ENCODE data around the gene PCSK9.
A peak's percentile ranks its signal among the peaks of the same experiment; 100 is the strongest.

Gene PCSK9
- total RNA-seq: 0 to 0.86 (median 0.09) reads per million in 18 experiments

DNA sequence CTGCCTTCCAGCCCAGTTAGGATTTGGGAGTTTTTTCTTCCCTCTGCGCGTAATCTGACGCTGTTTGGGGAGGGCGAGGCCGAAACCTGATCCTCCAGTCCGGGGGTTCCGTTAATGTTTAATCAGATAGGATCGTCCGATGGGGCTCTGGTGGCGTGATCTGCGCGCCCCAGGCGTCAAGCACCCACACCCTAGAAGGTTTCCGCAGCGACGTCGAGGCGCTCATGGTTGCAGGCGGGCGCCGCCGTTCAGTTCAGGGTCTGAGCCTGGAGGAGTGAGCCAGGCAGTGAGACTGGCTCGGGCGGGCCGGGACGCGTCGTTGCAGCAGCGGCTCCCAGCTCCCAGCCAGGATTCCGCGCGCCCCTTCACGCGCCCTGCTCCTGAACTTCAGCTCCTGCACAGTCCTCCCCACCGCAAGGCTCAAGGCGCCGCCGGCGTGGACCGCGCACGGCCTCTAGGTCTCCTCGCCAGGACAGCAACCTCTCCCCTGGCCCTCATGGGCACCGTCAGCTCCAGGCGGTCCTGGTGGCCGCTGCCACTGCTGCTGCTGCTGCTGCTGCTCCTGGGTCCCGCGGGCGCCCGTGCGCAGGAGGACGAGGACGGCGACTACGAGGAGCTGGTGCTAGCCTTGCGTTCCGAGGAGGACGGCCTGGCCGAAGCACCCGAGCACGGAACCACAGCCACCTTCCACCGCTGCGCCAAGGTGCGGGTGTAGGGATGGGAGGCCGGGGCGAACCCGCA lies at the start of gene PCSK9:
Gene PCSK9 (plus strand): TSS at position 207 of the 741 bp plus-strand sequence. CDS start 290 bp downstream, at position 497.
- DNase-seq: no peak

DNA sequence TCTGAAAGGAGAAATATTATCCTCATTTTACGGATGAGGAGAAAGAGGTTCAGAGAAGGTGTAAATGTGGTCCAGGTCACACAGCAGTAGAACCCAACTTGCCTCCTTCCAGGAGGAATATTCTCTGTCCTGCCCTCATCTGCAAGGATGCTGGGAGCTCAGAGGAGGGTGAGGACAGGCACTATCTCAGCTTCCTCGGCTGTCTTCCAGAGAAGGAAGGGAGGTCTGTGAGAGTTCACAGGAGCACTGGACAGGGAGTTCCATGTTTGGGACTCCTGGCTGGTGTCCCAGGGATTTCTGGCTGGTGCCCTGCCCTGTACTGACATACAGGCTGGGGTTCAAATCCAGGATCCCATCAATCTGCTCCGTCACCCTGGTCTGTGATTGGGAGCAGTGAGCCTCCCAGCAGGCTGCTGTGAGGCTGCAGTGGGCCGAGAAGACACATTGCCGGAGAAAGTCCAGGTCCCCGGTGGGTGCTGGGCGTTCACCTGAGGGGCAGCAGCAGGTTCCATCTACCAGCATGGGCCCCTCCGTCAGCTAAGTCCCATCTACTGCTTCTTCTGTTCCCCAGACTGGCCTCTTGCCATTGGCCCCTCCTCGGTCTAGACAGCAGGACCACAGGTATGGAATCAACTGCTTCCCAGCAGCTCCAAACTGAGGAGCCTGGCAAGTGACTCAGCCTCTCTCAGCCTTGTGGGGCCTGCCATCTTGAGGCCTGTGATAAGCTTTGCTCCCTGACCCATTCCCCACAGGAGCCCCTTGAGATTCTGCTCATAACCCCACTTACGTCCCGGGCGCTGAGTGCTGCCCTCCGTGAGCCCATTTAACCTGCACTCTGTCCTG lies 49.2 kb upstream of the PCSK9 start:
- DNase-seq: no peak

GRCh38 chr1:54990916-54991315 lies 48.4 kb upstream of the PCSK9 start:
- no peak for DNase-seq

DNA sequence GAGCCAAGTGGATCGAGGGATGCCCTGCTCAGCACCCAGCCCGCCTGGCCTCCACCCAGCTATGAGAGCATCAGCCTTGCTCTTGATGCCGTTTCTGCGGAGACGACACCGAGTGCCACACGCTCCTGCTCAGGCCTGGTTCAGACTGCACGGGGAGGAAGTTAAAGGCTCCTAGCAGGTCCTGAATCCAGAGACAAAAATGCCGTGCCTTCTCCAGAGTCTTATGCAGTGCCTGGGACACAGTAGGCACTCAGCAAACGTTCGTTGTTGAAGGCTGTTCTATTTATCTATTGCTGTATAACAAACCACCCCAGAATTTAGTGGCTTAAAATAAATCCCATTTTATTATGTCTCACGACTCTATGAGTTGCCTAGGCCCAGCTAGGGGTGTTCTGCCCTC lies 47.4 kb upstream of the PCSK9 start:
- no peak for DNase-seq

DNA sequence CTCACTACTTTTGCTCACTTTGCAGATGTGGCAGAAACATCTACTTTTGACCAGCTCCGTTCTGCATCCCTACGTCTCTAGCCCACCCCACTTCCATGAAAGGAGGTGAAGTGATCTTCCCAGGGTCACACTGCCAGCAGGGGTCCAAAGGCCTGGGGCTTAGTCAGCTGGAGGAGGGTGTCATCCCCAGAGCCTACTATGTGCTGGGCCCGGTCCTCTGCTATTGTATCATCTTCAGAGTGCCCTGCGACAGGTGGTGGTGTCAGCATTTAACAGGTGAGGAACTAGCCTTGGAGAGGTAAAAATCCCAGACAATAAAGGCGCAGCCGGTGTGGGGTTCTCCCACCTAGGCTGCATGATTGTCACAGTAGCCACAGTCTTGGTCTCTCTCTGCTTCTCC lies 46.2 kb upstream of the PCSK9 start:
- DNase-seq: no peak

- DNase-seq: no peak
Measured at GRCh38 chr1:54994355-54994990, 44.9 kb upstream of the PCSK9 start.

DNA sequence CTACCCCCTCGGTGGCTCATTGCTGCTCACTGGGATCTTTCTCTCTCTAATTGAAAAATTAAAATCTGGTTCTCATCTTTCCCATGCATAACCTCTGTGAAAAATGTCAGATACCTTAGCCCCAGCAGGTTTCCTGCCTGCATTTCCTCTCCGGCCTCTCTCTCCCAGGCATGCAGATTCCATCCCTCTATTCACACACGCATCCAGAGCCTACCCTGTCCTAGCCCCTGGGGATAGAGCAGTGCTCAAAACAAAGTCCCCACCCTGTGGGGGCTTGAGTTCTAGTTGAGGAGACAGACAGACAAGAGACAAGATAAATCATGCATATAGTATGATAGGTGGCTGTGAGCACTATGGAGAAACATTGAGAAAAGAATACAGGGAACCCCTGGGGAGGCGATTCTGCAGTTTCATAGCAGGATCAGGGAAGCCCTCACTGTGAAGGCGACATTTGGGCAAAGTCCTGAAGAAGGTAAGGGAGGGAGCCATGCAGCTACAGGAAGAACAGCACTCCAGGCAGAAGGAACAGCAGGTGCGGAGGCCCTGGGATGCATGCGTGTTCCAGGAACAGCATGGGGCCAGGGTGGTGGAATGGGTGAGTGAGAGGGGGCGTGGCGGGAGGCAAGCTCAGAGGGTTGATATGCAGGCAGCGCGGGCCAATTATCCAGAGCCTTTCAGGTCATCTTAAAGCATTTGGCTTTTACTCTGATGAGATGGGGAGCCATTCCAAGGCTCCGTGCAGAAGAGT lies 44.2 kb upstream of the PCSK9 start:
- DNase-seq: no peak

DNA sequence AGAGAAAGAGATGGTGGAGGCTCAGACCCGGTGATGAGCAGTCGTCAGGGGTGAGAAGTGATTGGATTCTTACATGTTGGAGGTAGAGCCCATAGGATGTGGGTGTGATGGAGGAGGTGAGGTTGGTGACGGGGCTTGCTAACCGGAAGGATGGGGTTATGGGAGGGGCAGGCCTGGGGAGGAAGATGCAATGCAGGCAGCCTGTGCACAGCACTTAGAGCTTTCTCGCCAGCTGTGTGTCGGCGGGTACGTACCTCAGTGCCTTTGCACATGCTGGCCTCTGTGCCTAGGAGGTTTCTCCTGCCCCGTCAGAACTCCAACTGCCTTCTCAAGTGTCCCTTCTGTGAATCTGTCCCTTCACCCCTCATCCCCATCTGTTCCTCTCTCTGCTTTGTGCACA lies 43.5 kb upstream of the PCSK9 start:
- DNase-seq: no peak

GRCh38 chr1:54996359-54996868 lies 42.9 kb upstream of the PCSK9 start:
- DNase-seq: peak; percentile 72 to 73

DNA sequence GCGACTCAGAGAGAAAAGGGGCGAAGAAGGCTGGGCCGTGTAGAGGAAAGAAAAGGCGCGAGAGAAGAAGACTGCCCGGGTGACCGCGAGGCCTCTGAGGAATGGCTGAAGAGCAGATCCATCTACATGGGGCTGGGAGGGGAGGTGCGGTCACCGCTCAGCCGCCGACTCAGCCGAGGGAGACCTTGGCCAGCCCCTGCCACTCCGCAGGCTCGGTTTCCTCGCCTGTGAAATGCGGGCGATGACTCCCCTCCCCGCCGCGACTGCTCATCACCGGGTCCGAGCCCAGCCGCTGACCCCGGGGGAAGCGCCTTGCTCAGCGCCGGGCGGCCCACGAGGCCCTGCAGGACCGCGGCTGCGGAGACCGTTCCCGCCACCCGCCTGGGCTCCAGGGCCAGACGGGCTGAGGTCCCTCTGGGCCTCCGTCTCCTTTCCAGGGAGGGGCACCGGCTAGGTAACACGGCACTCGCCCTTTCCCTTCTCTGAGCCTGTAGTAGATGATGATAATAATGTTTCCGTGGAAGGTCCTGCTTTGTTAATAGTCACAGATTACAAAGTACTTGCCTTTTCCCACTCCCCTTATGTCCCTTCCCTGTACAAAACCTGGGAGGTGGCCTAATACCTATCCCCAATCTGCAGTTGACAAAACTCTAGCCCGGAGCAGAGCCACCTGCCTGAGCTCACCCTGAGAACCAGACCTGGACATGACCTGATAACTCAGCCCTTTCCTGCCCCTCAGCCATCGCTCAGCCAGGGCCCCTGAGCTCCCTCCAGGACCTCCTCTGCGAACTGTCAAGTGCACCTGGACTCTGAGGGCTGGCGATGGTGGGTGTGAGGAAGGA lies 42.3 kb upstream of the PCSK9 start:
- DNase-seq: no peak

DNA sequence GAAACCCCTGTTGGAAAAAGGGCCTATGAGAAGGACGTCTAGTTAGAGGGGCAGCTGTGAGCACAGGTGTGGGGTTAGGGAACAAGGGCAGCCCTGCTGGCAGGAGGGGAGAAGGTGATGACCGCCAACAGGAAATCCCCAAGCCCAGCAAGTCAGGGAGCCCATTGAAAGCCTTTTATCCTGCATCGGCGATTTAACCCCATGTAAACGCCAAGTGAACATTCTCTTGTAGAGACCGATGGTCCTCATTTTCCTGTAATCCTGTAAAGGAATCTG lies 41.7 kb upstream of the PCSK9 start:
- DNase-seq: no peak

GRCh38 chr1:54998100-54998499 lies 41.2 kb upstream of the PCSK9 start:
- DNase-seq: no peak

DNA sequence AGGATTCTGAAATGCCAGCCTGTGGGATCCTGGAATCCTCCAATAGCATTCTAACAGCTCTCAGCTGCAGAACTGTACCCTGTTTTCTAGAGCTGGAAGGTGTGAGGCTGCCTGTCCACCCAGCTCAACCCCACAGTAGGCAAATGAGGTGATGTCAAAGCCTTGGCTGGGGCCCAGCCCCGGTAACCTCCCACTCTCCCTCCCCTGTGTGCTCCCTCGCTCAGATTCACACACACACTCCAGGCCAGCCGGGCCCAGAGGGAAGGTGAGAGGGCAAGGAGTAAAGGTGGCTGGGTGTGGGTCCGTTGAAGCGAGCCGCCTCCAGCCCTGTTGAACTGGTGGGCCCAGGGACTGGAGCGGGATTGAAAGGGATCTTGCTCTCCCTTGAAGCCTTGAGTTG lies 40.7 kb upstream of the PCSK9 start, which contains the start of gene BSND:
Gene BSND (plus strand): TSS at position 257 of the 400 bp plus-strand sequence. CDS start 254 bp downstream, outside the sequence.
- DNase-seq: no peak

DNA sequence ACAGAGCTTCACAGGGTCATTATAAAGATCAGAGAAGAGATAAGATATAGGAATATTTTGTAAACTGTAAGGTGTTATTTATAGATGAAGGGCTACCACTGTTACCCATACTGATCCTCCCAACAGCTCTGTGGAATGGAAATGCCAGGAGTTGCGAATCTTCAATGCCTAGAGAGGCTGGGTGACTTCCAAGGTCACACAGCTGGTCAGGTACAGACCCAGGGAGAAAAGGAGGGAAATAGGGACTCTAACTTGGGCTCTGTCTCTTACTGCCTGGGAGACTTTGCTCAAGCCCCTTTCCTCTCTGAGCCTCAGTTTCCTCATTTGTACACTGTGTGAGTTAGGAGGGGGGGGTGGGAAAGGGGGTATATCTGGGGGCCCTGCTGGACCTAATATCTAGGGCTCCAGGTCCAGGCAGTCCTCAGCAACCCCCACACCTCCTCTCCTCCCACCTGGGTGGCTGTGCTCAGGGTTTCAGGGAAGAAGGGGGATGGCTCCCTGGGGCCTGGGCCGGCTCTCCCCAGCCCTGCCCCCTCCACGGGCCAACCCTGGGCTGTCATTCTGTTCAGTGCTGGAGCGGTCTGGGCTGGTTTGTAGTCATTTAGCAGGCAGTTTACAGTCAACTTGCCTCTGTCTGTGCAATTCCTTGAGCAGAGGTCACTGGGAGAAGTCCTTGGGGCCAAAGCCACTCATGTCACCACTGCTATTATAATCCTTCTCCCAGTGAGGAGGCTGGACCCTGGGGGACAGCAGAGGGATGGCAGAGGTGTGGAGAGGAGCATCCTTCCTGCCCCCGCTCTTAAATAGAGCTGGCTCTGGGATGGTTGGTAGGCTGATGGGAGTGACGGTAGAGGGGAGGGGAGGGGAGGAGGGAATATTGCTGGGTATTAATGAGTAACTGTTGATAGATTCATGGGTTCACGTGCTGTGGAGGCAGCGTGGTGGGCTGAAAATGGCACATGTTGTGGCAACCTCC lies 39.0 kb upstream of the PCSK9 start:
- no peak for DNase-seq

DNA sequence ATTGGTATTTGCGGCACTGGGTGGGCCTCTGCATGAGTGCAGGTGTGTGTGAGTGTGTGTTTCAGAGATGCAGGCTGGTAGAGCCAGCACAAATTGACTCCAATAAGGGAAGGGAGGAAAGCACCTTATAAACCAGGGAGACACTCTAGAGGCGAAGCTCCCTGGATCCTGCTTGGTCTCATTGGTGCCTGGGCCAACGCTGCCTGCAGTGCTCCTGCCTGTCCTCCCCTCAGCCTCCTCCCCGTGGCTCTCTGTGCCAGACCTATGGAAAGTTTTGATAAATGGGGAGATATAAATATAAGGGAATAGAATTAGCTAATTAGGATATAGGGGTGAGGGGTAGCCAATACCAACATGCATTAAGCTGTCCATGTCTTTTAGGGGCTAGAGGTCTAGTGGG lies 38.0 kb upstream of the PCSK9 start:
- no peak for DNase-seq

GRCh38 chr1:55002686-55003085 lies 36.7 kb upstream of the PCSK9 start:
- no peak for DNase-seq

GRCh38 chr1:55005351-55006140 lies 33.8 kb upstream of the PCSK9 start:
- DNase-seq: no peak

GRCh38 chr1:55006931-55007330 lies 32.4 kb upstream of the PCSK9 start:
- no peak for DNase-seq

DNA sequence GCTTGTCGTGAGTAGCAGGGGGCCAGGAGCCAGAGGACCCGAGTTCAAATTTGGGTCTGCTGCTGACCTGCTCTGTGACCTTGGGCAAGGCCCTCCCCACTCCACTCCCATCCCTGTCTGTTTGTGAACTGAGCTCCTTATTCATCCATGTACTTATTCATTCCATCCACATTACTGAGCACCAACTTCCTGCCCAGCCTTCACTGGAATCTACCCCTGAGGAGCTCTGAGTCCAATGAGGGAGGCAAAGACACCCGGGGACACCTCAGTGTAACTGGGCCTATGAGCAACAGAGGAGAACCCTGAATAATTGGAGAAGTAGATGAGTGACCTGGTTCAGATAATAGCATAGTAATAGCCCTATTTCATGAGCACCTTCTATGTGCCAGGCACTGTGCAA lies 31.7 kb upstream of the PCSK9 start:
- no peak for DNase-seq
